GM19438 (cell line): ENCODE results near the gene ATP7B.

Experiments used
- ATAC-seq: cut with Tn5 transposase; IDR thresholded peaks from one replicate; pipeline ENCODE4 v1.9.1; 2021; ENCODE audit warnings: low read depth; ENCODE audit not compliant: unreplicated experiment

Gene ATP7B

GRCh38 chr13:51902776-51903175, 108.5 kb downstream of the ATP7B start:
- ATAC-seq = no peak

GRCh38 chr13:51900471-51900870, 110.8 kb downstream of the ATP7B start:
- no peak for ATAC-seq

GRCh38 chr13:51895906-51896888, 115.1 kb downstream of the ATP7B start:
- no peak for ATAC-seq

GRCh38 chr13:51894239-51894638, 117.0 kb downstream of the ATP7B start:
- ATAC-seq = no peak

GRCh38 chr13:51892657-51893056, 118.6 kb downstream of the ATP7B start:
- ATAC-seq = no peak

- ATAC-seq = no peak
Measured at GRCh38 chr13:51887468-51887867, 123.8 kb downstream of the ATP7B start.

GRCh38 chr13:51885651-51886050, 125.6 kb downstream of the ATP7B start:
- no peak for ATAC-seq

- no peak for ATAC-seq
Measured at GRCh38 chr13:51883226-51883600, 128.0 kb downstream of the ATP7B start.
